Measurements from ENCODE around the gene IGFL2.
"Not testable (repeated sequence)": the region's sequence is repeated elsewhere in the genome, so short reads cannot be mapped to it uniquely, and the experiment has no call there.

Gene IGFL2

GRCh38 chr19:46189971-46190888, 42.2 kb downstream of the IGFL2 start:
- no peak for DNase-seq (ENCODE audit: low spot score)

DNA sequence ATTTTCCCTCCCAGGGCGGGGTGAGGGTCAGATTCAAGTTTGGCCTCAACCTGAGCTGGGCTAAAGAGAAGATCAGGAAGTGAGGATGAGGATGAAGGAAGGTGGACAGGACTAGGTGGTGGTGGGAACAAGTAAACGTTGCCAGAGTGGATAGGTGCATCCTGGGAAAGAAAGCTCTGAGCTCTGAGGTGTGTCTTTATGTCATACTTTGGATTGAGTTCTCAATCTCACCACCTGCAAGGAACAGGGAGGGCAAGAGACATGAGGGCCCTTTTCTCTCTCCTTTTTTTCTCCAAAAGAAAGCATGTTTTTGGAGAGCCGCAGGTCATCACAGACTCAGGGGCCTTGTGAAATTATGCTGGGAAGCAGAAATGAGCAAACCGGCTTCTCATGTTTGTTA, 43.3 kb downstream of the IGFL2 start:
- no peak for DNase-seq (ENCODE audit: low spot score)

- DNase-seq (ENCODE audit: low spot score): no peak
Measured at GRCh38 chr19:46191972-46192371, 43.9 kb downstream of the IGFL2 start.

- not testable (repeated sequence) for DNase-seq (ENCODE audit: low spot score)
Measured at GRCh38 chr19:46192626-46192991, 44.6 kb downstream of the IGFL2 start.

GRCh38 chr19:46192992-46193650, 45.1 kb downstream of the IGFL2 start:
- DNase-seq (ENCODE audit: low spot score): no peak

DNA sequence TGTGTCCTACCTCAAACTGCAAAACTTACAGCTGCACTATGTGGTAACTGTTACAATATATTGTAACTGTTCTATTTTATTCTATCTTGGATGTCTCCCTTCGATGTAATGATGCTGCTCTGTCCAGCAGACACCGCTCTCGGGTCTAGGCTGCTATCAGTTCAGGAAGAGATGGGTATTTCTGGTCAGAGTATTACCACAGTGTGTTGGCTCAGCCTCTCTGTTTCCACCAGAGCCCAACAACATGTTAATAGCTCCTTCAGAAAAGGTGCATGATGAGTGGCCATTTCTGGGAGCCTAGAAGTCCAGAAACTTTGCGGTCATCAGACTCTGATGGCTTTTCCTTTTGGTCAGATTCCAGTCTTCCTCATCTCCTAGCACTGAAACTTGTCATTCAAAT, 45.6 kb downstream of the IGFL2 start:
- DNase-seq (ENCODE audit: low spot score): no peak

DNA sequence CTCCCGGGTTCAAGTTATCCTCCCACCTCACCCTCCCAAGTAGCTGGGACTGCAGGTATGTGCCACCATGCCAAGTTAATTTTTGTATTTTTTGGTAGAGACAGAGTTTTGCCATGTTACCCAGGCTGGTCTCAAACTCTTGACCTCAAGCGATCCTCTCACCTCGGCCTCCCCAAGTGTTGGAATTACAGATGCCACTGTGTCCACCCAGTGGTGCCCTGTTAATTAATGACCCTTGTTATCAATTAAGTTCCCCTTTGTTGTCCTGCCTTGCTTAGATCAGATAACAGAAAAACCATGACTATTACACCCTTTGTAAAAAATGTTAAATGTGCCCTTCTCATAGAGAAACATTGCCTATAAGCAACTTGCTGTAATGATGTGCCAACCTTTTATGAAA, 47.1 kb downstream of the IGFL2 start:
- DNase-seq (ENCODE audit: low spot score): no peak

- DNase-seq (ENCODE audit: low spot score): not testable (repeated sequence)
Measured at GRCh38 chr19:46195919-46196318, 47.9 kb downstream of the IGFL2 start.

- no peak for DNase-seq (ENCODE audit: low spot score)
Measured at GRCh38 chr19:46196410-46197124, 48.5 kb downstream of the IGFL2 start.

DNA sequence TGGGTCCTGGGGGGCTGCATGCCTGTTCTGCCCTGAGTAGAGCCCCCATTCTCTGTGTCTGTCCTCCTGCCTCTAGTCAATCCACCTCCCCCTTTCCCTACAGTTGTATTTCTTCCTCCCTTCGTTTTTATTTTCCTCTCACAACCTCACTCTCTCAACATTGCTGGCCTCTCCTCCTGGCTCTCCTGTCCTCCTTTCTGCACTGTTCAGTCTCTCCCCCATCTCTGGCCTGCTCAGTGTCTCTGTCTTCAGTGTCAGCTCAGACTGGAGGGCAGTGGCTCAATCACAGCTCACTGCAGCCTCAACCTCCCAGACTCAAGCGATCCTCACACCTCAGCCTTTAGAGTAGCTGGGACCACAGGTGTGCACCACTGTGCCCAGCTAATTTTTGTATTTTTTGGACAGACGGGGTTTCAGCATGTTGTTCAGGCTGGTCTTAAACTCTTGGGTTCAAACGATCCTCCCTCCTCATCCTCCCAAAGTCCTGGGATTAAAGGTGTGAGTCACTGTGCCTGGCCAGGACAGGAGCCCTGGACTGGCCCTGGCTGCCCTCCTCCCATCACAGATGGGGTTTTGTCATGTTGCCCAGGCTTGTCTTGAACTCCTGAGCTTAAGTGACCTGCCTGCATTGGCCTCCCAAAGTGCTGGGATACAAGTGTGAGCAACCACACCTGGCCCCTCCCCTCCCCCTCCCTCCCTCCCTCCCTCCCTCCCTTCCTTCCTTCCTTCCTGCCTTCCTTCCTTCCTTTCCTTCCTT, 49.5 kb downstream of the IGFL2 start:
- no peak for DNase-seq (ENCODE audit: low spot score)

GRCh38 chr19:46198756-46199155, 50.7 kb downstream of the IGFL2 start:
- DNase-seq (ENCODE audit: low spot score): no peak

GRCh38 chr19:46201454-46202310, 53.6 kb downstream of the IGFL2 start:
- DNase-seq (ENCODE audit: low spot score): no peak

DNA sequence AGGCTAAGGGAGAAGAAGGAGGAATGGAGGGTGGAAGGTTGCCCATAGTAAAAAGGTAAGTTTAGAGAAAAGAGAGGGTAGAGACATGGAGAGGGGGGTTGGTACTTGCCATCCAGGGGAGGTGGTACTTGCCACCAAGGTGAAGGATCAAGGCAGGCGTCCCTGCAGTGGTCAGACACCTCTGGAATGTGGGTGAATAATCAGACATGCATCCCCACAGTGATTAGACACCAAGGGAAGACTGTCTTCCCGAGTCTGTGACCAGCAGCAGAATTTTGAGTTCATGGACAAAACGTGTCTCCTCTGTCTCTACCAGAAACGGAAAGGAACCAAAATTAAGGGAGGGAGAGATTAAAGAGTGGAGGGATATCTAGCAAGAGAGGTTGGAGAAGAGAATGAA, 54.4 kb downstream of the IGFL2 start:
- no peak for DNase-seq (ENCODE audit: low spot score)

DNA sequence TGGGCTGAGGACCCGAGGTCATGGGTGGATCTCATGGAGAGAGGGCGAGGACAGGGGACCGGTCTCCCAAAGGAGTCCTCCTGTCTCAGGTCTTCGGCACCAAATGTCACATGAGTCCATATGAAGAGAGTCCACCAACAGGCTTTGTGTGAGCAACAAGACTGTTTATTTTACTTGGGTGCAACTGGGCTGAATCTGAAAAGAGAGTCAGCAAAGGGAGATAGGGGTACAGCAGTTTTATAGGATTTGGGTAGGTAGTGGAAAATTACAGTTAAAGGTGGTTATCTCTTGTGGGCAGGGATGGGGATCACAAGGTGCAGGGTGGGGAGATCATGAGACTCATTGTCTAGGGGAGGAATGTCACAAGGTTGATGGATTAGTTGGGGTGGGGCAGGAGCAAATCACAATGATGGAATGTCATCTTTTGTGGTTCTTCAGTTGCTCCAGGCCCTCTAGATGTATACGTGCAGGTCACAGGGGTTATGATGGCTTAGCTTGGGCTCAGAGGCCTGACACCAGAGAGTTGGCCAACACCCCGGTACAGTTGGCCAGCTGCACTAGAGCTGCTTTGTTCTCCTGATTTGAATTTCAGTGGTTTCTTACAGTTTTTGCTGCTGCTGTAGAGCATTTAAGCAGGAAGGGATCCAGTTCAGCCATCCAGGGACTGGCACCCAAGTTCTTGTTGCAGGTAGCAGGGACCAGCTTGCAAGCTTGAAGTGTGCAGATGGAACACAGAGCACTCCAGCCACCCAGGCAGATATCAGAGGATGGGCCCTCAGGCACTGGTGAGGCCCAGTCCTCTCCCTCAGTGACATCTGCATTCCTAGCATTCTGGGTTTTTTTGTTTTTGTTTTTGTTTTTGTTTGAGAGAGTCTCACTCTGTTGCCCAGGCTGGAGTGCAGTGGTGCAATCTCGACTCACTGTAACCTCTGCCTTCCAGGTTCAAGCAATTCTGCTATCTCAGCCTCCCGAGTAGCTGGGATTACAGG, 55.1 kb downstream of the IGFL2 start:
- no peak for DNase-seq (ENCODE audit: low spot score)

DNA sequence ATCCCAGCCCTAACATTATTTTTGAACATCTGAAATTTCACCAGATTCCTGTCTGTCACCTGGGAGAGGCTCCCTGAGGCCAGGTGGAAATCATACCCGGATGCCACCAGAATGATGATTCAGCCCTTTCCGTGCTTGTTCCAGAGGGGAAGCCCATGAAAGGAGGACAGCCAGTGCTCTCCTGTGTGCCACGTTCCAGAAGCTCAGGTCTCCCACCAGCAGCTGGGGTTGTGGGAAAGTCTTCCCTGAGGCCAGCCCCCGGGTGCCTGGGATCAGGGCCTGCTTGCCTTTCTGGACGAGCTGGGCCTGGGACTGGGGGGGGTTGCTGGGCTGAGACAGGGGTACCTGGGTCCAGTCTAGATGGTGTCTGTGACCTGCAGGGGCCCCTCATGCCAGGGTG, 56.0 kb downstream of the IGFL2 start:
- no peak for DNase-seq (ENCODE audit: low spot score)

DNA sequence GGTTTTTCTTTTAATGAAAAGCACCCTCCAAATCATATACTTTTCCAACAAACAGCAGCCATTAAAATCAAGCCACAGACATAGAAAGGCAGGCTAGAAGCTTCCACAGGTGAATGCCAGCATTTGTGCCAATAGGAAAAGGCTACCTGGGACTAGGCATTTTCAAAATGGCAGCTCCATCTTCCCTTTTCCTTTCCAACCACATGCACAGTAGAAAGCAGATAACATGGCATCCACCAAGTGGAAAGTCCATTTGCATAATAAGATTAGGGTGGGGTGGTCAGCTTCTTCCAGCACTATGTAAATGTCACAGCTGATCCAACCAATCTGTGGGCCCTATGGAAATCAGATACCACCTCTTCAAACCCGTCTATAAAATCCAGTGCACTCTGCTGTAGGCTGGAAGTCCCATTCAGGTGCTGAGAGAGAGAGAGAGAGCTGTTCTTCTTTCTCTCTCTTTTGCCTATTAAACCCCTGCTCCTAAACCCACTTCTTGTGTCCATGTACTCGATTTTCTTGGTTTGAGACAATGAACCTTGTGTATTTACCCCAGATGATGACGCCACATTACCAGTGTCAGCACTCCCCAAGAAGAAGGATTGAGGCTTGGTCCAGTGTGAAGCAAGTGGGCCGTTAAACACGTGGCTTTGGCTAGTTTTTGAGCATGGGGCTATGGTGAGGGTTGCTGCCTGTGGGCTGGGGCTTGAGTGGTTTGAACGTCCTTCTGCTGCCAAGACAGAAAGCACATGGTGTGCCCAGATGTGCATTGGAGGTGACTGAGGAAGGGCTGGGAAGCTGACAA, 57.3 kb downstream of the IGFL2 start:
- no peak for DNase-seq (ENCODE audit: low spot score)

GRCh38 chr19:46206176-46206575, 58.1 kb downstream of the IGFL2 start:
- DNase-seq (ENCODE audit: low spot score): no peak

GRCh38 chr19:46206682-46207081, 58.6 kb downstream of the IGFL2 start:
- DNase-seq (ENCODE audit: low spot score): no peak

DNA sequence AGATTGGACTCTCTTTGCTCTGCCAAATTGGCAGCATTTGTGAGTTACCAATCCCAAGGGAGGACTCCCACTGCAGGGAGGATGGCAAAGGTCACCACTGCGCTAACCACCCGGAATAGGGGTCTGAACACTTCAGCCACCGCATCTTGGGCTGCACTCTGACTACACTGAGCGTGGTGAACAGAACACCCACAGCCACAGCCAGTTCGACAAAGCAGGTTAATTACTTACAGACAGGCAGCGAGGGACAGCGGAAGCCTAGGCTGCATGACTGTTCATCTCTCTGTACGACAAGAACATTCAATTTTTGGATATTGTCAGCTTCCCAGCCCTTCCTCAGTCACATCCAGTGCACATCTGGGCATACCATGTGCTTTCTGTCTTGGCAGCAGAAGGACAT, 59.8 kb downstream of the IGFL2 start:
- DNase-seq (ENCODE audit: low spot score): not testable (repeated sequence)
